K562 (cell line): ENCODE results near the gene EGR1. TPM values are rescaled to one million over a fixed set of nuclear protein-coding genes. Genes with fewer than 3 reads are reported as not detected.
"Not testable (repeated sequence)": the region's sequence is repeated elsewhere in the genome, so short reads cannot be mapped to it uniquely, and the experiment has no call there.

Experiments
- ATAC-seq: fragments of 200-7000 bp; cut with Tn5 transposase; 3 replicates; pipeline ENCODE4 v1.9.1; 2020; ENCODE audit warnings: moderate library complexity
- BruUV-seq: library from RNA; stranded (reverse); fragments of 400-500 nt; replicated peaks from 2 replicates; lab custom pipeline; 2021; lab: Mats Ljungman, UMichigan
- CTCF ChIA-PET: fragments of 300-600 bp; formaldehyde crosslinking; extraction: SDS; loops from one replicate; lab custom pipeline; 2021; ENCODE audit warnings: low intra/inter-chr PET ratio; lab: Yijun Ruan, JAX
- POLR2A ChIA-PET: fragments of 300-600, 350-650 bp; sonication (Branson Sonifier 250); formaldehyde crosslinking; extraction: SDS; loops from one replicate; lab custom pipeline; 2021; ENCODE audit warnings: antibody characterized with exemption, inconsistent platforms; lab: Yijun Ruan, JAX
- DNase-seq, 4 experiments: peaks; one replicate each; pipeline versions ENCODE4 v3.0.0 to v3.0.0-alpha.2; 2011 to 2018; ENCODE audit warnings: low spot score in 3 of 4, mixed read lengths in 3 of 4; ENCODE audit errors: extremely low read depth in 1 of 4
- FAIRE-seq: peaks from 2 replicates; lab custom pipeline; 2011; peaks lifted over from hg19 to GRCh38; lab: Jason Lieb, UNC
- H2AFZ ChIP-seq: 2 replicates; pipeline ENCODE4 v1.6.0; 2011; ENCODE audit warnings: low read depth, low read length, control low read depth, inconsistent platforms
- H3K27ac ChIP-seq: fragments of 200-600 bp; 3 replicates; pipeline ENCODE4 v1.8.0; 2011; ENCODE audit warnings: low read depth, mild to moderate bottlenecking, control low read depth, inconsistent platforms, low read length, moderate library complexity, mixed read lengths; ENCODE audit errors: extremely low read depth
- H3K27me3 ChIP-seq, 2 experiments: fragments of 300-600 bp in 1 of 2; 2 replicates in 1 of 2; 3 replicates in 1 of 2; pipeline versions ENCODE4 v1.6.0 to v1.8.0; 2011; ENCODE audit warnings: inconsistent platforms in 2 of 2, low read length in 2 of 2, mild to moderate bottlenecking in 1 of 2, mixed read lengths in 1 of 2, moderate library complexity in 1 of 2; ENCODE audit not compliant: control insufficient read depth in 2 of 2, insufficient read depth in 2 of 2
- H3K36me3 ChIP-seq: fragments of 300-600 bp; 3 replicates; pipeline ENCODE4 v1.8.0; 2011; ENCODE audit warnings: mild to moderate bottlenecking, low read length, inconsistent platforms; ENCODE audit not compliant: control insufficient read depth, insufficient read depth
- H3K4me1 ChIP-seq, 2 experiments: fragments of 200-600 bp in 1 of 2; replicated peaks in 1 of 2; 2 replicates in 1 of 2; 3 replicates in 1 of 2; pipeline versions ENCODE4 v1.5.1 to v1.8.0; 2011; ENCODE audit warnings: inconsistent platforms in 2 of 2, low read length in 2 of 2, mild to moderate bottlenecking in 1 of 2, mixed read lengths in 1 of 2, moderate library complexity in 1 of 2; ENCODE audit not compliant: control insufficient read depth in 2 of 2, insufficient read depth in 2 of 2
- H3K4me2 ChIP-seq: 2 replicates; pipeline ENCODE4 v1.6.1; 2011; ENCODE audit warnings: low read length, control low read depth, inconsistent platforms, mixed read lengths; ENCODE audit not compliant: insufficient read depth
- H3K4me3 ChIP-seq: fragments of 200-600 bp; sonication (generic), shearing (Covaris generic); 2 replicates; pipeline ENCODE4 v1.5.1; 2016; ENCODE audit warnings: control low read depth, inconsistent platforms
- H3K79me2 ChIP-seq: fragments of 200-600 bp; 3 replicates; pipeline ENCODE4 v1.8.0; 2011; ENCODE audit warnings: low read length, inconsistent platforms; ENCODE audit not compliant: control insufficient read depth, insufficient read depth
- H3K9ac ChIP-seq, 2 experiments: 2 replicates each; pipeline versions ENCODE4 v1.6.0 to v1.6.1; 2011; ENCODE audit warnings: low read depth in 2 of 2, low read length in 2 of 2, control low read depth in 1 of 2, inconsistent platforms in 1 of 2, mild to moderate bottlenecking in 1 of 2, mixed read lengths in 1 of 2; ENCODE audit not compliant: insufficient read depth in 1 of 2
- H3K9me1 ChIP-seq: one replicate; pipeline ENCODE4 v1.6.0; 2011; ENCODE audit warnings: inconsistent platforms, mild to moderate bottlenecking, low read length, moderate library complexity; ENCODE audit not compliant: control insufficient read depth, insufficient read depth
- H3K9me3 ChIP-seq: replicated peaks from 2 replicates; pipeline ENCODE4 v1.5.1; 2011; ENCODE audit warnings: low read depth, low read length, inconsistent platforms; ENCODE audit not compliant: control insufficient read depth, insufficient read depth
- H4K20me1 ChIP-seq: replicated peaks from 2 replicates; pipeline ENCODE4 v1.6.1; 2011; ENCODE audit warnings: low read length, inconsistent platforms, mixed read lengths; ENCODE audit not compliant: control insufficient read depth, insufficient read depth
- ATF2 ChIP-seq: sonication (generic); formaldehyde crosslinking; IDR thresholded peaks from 2 replicates; pipeline ENCODE4 v1.8.1; 2022; ENCODE audit warnings: missing genetic modification reagents
- CSDE1 ChIP-seq, 2 experiments: fragments of 450-650 bp; IDR thresholded peaks; 2 replicates each; pipeline ENCODE4 v1.6.1; 2016; ENCODE audit warnings: mild to moderate bottlenecking in 1 of 2
- GTF2F1 ChIP-seq: IDR thresholded peaks from 2 replicates; pipeline ENCODE4 v1.6.1; 2011; ENCODE audit warnings: low read depth, low read length, improper control_type of control experiment
- KAT8 ChIP-seq: fragments of 450-650 bp; IDR thresholded peaks from 2 replicates; pipeline ENCODE4 v1.6.1; 2016; ENCODE audit warnings: low read depth, mild to moderate bottlenecking
- MECOM ChIP-seq: fragments of 250-450 bp; sonication (Bioruptor Pico); IDR thresholded peaks from 2 replicates; pipeline ENCODE4 v1.8.0; 2022; ENCODE audit warnings: inconsistent platforms
- NRF1 ChIP-seq, 2 experiments: fragments of 450-650 bp; IDR thresholded peaks in 1 of 2; conservative IDR thresholded peaks in 1 of 2; 2 replicates each; pipeline ENCODE4 v1.6.1; 2014; ENCODE audit warnings: mild to moderate bottlenecking in 2 of 2
- PYGO2 ChIP-seq: fragments of 450-650 bp; IDR thresholded peaks from 2 replicates; pipeline ENCODE4 v1.6.1; 2016; ENCODE audit warnings: mild to moderate bottlenecking, missing genetic modification characterization, moderate library complexity, missing compliant biosample characterization
- SMAD4 ChIP-seq: fragments of 250-450 bp; sonication (Bioruptor Pico); conservative IDR thresholded peaks from 2 replicates; pipeline ENCODE4 v1.8.0; 2021; ENCODE audit warnings: inconsistent platforms, mild to moderate bottlenecking, moderate library complexity
- SMARCB1 ChIP-seq: IDR thresholded peaks from 2 replicates; pipeline ENCODE4 v1.6.1; 2011; ENCODE audit warnings: improper control_type of control experiment, low read depth; ENCODE audit not compliant: insufficient read length
- SREBF2 ChIP-seq: sonication (generic); formaldehyde crosslinking; IDR thresholded peaks from 2 replicates; pipeline ENCODE4 v1.4.0; 2020; ENCODE audit warnings: mild to moderate bottlenecking, missing genetic modification reagents
- SUPT5H ChIP-seq: fragments of 450-650 bp; IDR thresholded peaks from 2 replicates; pipeline ENCODE4 v1.6.1; 2016
- TCFL5 ChIP-seq: fragments of 250-450 bp; sonication (Bioruptor Pico); conservative IDR thresholded peaks from 2 replicates; pipeline ENCODE4 v1.6.1; 2021; ENCODE audit warnings: mild to moderate bottlenecking, moderate library complexity, matching md5 sums
- ZNF347 ChIP-seq: fragments of 450-650 bp; formaldehyde crosslinking; IDR thresholded peaks from 2 replicates; pipeline ENCODE4 v1.4.0; 2020; ENCODE audit warnings: low read depth, mild to moderate bottlenecking, moderate library complexity
- ZNF444 ChIP-seq: fragments of 250-450 bp; sonication (Bioruptor Pico); IDR thresholded peaks from 2 replicates; pipeline ENCODE4 v1.4.0; 2020; ENCODE audit warnings: mild to moderate bottlenecking, moderate library complexity
- ZNF740 ChIP-seq, 3 experiments: fragments of 200-800 bp in 1 of 3; sonication (Bioruptor generic) in 1 of 3; sonication (generic) in 1 of 3; formaldehyde crosslinking in 1 of 3; IDR thresholded peaks; 2 replicates each; pipeline versions ENCODE4 v1.6.1 to v1.8.0; 2016 to 2022; ENCODE audit warnings: mild to moderate bottlenecking in 2 of 3, missing compliant biosample characterization in 2 of 3, missing genetic modification characterization in 2 of 3, missing genetic modification reagents in 1 of 3
- WGBS: fragments of 100-300 bp; shearing (Covaris generic); methylation state at CpG from one replicate; pipeline ENCODE4 v1.1.6; 2016; ENCODE audit warnings: low coverage, mixed read lengths; ENCODE audit not compliant: insufficient coverage; ENCODE audit errors: missing lambda C conversion rate; 5-methylcytosine and 5-hydroxymethylcytosine counted together
- in situ Hi-C: fragments of 300-500 bp; cut with MboI; formaldehyde crosslinking; loops from 4 replicates; pipeline ENCODE4 v1.15.0; 2018; ENCODE audit warnings: inconsistent platforms, mixed read lengths
- intact Hi-C: fragments of 100-400 bp; cut with micrococcal nuclease; formaldehyde crosslinking; loops from 2 replicates; pipeline ENCODE4 v1.14.2; 2022
- polyA plus RNA-seq, 8 experiments: library from polyadenylated mRNA; depleted of rRNA in 4 of 8; stranded (reverse) in 5 of 8; unstranded in 3 of 8; fragments of >200 nt; fragmentation: Nextera tagmentation in 2 of 8; fragmentation: Illumina TruSeq in 1 of 8; extraction: Ambion mirVana in 2 of 8; extraction: Trizol in 1 of 8; gene quantifications; 2 replicates each; pipeline versions ENCODE4 v1.2.1 to v1.2.3, GENCODE V29; 2011 to 2014; ENCODE audit warnings: inconsistent platforms in 1 of 8, missing spikeins in 1 of 8
- total RNA-seq, 7 experiments: library from RNA; depleted of rRNA in 6 of 7; stranded (reverse); fragments of >200 nt in 6 of 7; fragmentation: Illumina TruSeq in 2 of 7; extraction: Trizol in 2 of 7; gene quantifications; 2 replicates each; pipeline versions ENCODE4 v1.2.1 to v1.2.3, GENCODE V29; 2011 to 2021; ENCODE audit warnings: low replicate concordance in 1 of 7

The EGR1 gene
- total and polyA plus RNA-seq, 9 of the 15 experiments (the other 6 are each of a cell fraction or from before 2014, with no cell fraction given) = 1.3 to 132 (median 21.5) TPM

- H3K9ac ChIP-seq, H3K4me3 ChIP-seq, POLR2A ChIA-PET, ATAC-seq, CTCF ChIA-PET, H3K4me1 ChIP-seq, H3K4me2 ChIP-seq, H3K27me3 ChIP-seq: not testable (repeated sequence)
- BruUV-seq = TSS peak; percentile 44
- TF ChIP-seq SUPT5H = 0 out of 2 replicates have a peak, but pooled peaks have one; percentile 10
- TF ChIP-seq, all 486 proteins: peak for 1; not testable (repeated sequence) for 485
- H3K9me3 ChIP-seq, H3K27ac ChIP-seq, H2AFZ ChIP-seq, H3K79me2 ChIP-seq, H4K20me1 ChIP-seq, intact Hi-C loops, in situ Hi-C loops, FAIRE-seq, DNase-seq, H3K9me1 ChIP-seq: not testable (repeated sequence)
- 94% methylated on average over 8 of the region's 8 CpGs for WGBS
- H3K36me3 ChIP-seq = peaks cover 63% of the 10 kb centered on the region
Measured at GRCh38 chr5:138507485-138507884, 42.2 kb downstream of the EGR1 start.

GRCh38 chr5:138508958-138509357 lies 43.7 kb downstream of the EGR1 start:
- Histone ChIP-seq H3K4me1 (no peaks in the 10 kb centered on the region), H3K36me3 (peaks cover 78% of the 10 kb centered on the region), H3K27me3 (no peaks in the 10 kb centered on the region), H4K20me1 (no peaks in the 10 kb centered on the region; the same call in 1 of the 2 replicates), H3K9me3 (no peaks in the 10 kb centered on the region), H2AFZ (no peak overlapping the region), H3K9me1 (no peaks in the 10 kb centered on the region), H3K4me3 (no peak overlapping the region), H3K9ac (no peak overlapping the region), H3K27ac (no peak overlapping the region), H3K79me2 (0 out of 3 replicates have a peak, but pooled peaks cover 2% of the 10 kb centered on the region), H3K4me2 (no peak overlapping the region)
- DNase-seq = no peak
- POLR2A ChIA-PET = interaction anchor here (0.6 to 1.1 kb wide), 2 partner anchors 10 to 44 kb away, joined by 3 to 4 read pairs; partner anchors contain the start of gene EGR1
- no peak for ATAC-seq
- 72% methylated on average over 3 of the region's 3 CpGs for WGBS
- in situ Hi-C loops = no loop called here
- intact Hi-C loops = no loop called here
- BruUV-seq = no TSS peak
- FAIRE-seq = no peak
- CTCF ChIA-PET = no interaction called here
- no peak for TF ChIP-seq SMAD4 (CRISPR knock-in tag)
- TF ChIP-seq CSDE1 (IDR thresholded peaks at IDR 0.05) = no peak
- TF ChIP-seq KAT8 = no peak
- no peak for TF ChIP-seq SMARCB1
- no peak for TF ChIP-seq PYGO2 (tag)
- TF ChIP-seq GTF2F1 = no peak
- no peak for TF ChIP-seq MECOM (CRISPR knock-in tag)
- TF ChIP-seq ZNF740 (CRISPR knock-in tag; IDR thresholded peaks at IDR 0.05) = no peak
- no peak for TF ChIP-seq ZNF740 (tag; IDR thresholded peaks at IDR 0.05)
- no peak for TF ChIP-seq ZNF444 (CRISPR knock-in tag)
- no peak for TF ChIP-seq NRF1 (conservative IDR thresholded peaks at IDR 0.05 in 1 of 2, IDR thresholded peaks at IDR 0.05 in 1 of 2)
- TF ChIP-seq ZNF347 (CRISPR knock-in tag) = no peak
- no peak for TF ChIP-seq TCFL5 (CRISPR knock-in tag)
- TF ChIP-seq SREBF2 (CRISPR knock-in tag) = no peak
- TF ChIP-seq ATF2 (CRISPR knock-in tag) = no peak
